HEK293 (cell line): ENCODE results near the gene NFIX.

Experiments used
- CTCF ChIA-PET: fragments of 350-600 bp; formaldehyde crosslinking; extraction: SDS; loops from one replicate; lab custom pipeline; 2021; ENCODE audit warnings: antibody characterized with exemption; lab: Yijun Ruan, JAX
- POLR2A ChIA-PET: fragments of 300-600 bp; formaldehyde crosslinking; extraction: SDS; loops from one replicate; lab custom pipeline; 2020; ENCODE audit warnings: antibody characterized with exemption, inconsistent platforms; lab: Yijun Ruan, JAX
- H3K27ac ChIP-seq: fragments of 200-500 bp; sonication (Bioruptor generic); 2 replicates; pipeline ENCODE4 v1.5.1; 2014; ENCODE audit warnings: low read depth, low read length, control low read depth, inconsistent platforms; ENCODE audit errors: extremely low read depth
- H3K36me3 ChIP-seq, 2 experiments: fragments of 200-500 bp in 1 of 2; sonication (Bioruptor generic) in 1 of 2; 1 replicate in 1 of 2; 2 replicates in 1 of 2; pipeline ENCODE4 v1.5.1; 2014 to 2017; ENCODE audit warnings: inconsistent platforms in 2 of 2, low read length in 2 of 2; ENCODE audit not compliant: control insufficient read depth in 2 of 2, insufficient read depth in 1 of 2
- H3K4me1 ChIP-seq: fragments of 200-500 bp; sonication (Bioruptor generic); 2 replicates; pipeline ENCODE4 v1.5.1; 2014; ENCODE audit warnings: mild to moderate bottlenecking, low read length, inconsistent platforms; ENCODE audit not compliant: control insufficient read depth, insufficient read depth
- H3K4me3 ChIP-seq: 2 replicates; pipeline ENCODE4 v1.5.1; 2011; ENCODE audit warnings: low read depth, mild to moderate bottlenecking, control low read depth, low read length, moderate library complexity
- H3K9me3 ChIP-seq: fragments of 200-500 bp; sonication (Bioruptor generic); 2 replicates; pipeline ENCODE4 v1.5.1; 2014; ENCODE audit warnings: low read depth, low read length, inconsistent platforms; ENCODE audit not compliant: control insufficient read depth, insufficient read depth
- KLF1 ChIP-seq: fragments of 450-650 bp; formaldehyde crosslinking; IDR thresholded peaks from 2 replicates; pipeline ENCODE4 v1.5.1; 2016; ENCODE audit warnings: missing biosample characterization, missing genetic modification characterization
- KLF10 ChIP-seq: fragments of 450-650 bp; IDR thresholded peaks from 2 replicates; pipeline ENCODE4 v1.5.1; 2018; ENCODE audit warnings: missing biosample characterization, mild to moderate bottlenecking, missing genetic modification characterization
- MZF1 ChIP-seq: fragments of 450-650 bp; formaldehyde crosslinking; IDR thresholded peaks from 2 replicates; pipeline ENCODE4 v1.5.1; 2017; ENCODE audit warnings: missing biosample characterization, missing genetic modification characterization, borderline replicate concordance
- ZFP41 ChIP-seq: fragments of 450-650 bp; formaldehyde crosslinking; IDR thresholded peaks from 2 replicates; pipeline ENCODE4 v1.5.1; 2016; ENCODE audit warnings: missing biosample characterization, missing genetic modification characterization, borderline replicate concordance
- ZIC2 ChIP-seq: fragments of 450-650 bp; formaldehyde crosslinking; IDR thresholded peaks from 2 replicates; pipeline ENCODE4 v1.5.1; 2016; ENCODE audit warnings: missing biosample characterization, missing genetic modification characterization
- ZNF302 ChIP-seq: fragments of 450-650 bp; formaldehyde crosslinking; IDR thresholded peaks from 2 replicates; pipeline ENCODE4 v1.5.1; 2016; ENCODE audit warnings: missing biosample characterization, missing genetic modification characterization, low read depth
- ZNF391 ChIP-seq: fragments of 450-650 bp; formaldehyde crosslinking; IDR thresholded peaks from 2 replicates; pipeline ENCODE4 v1.5.1; 2016; ENCODE audit warnings: low read depth, missing biosample characterization, missing genetic modification characterization, borderline replicate concordance
- ZNF600 ChIP-seq: fragments of 450-650 bp; formaldehyde crosslinking; IDR thresholded peaks from 2 replicates; pipeline ENCODE4 v1.5.1; 2016; ENCODE audit warnings: missing biosample characterization, missing genetic modification characterization
- TF ChIP-seq, protein P1 (sequence below): fragments of 450-650 bp; formaldehyde crosslinking; IDR thresholded peaks from 2 replicates; pipeline ENCODE4 v1.5.1; 2016; ENCODE audit warnings: missing biosample characterization, missing genetic modification characterization, borderline replicate concordance
- TF ChIP-seq, protein P2 (sequence below): fragments of 450-650 bp; formaldehyde crosslinking; IDR thresholded peaks from 2 replicates; pipeline ENCODE4 v1.5.1; 2017; ENCODE audit warnings: missing biosample characterization, missing genetic modification characterization
- TF ChIP-seq, protein P3 (sequence below): fragments of 450-650 bp; formaldehyde crosslinking; IDR thresholded peaks from 2 replicates; pipeline ENCODE4 v1.5.1; 2016; ENCODE audit warnings: missing biosample characterization, missing genetic modification characterization
- TF ChIP-seq, protein P4 (sequence below): fragments of 450-650 bp; formaldehyde crosslinking; IDR thresholded peaks from 2 replicates; pipeline ENCODE4 v1.5.1; 2016; ENCODE audit warnings: missing biosample characterization, missing genetic modification characterization
- TF ChIP-seq, protein P5 (sequence below): fragments of 450-650 bp; formaldehyde crosslinking; IDR thresholded peaks from 2 replicates; pipeline ENCODE4 v1.5.1; 2016; ENCODE audit warnings: missing biosample characterization, missing genetic modification characterization
- TF ChIP-seq, protein P6 (sequence below): fragments of 450-650 bp; formaldehyde crosslinking; IDR thresholded peaks from 2 replicates; pipeline ENCODE4 v1.5.1; 2016; ENCODE audit warnings: missing biosample characterization, missing genetic modification characterization
- TF ChIP-seq, protein P7 (sequence below): fragments of 450-650 bp; formaldehyde crosslinking; IDR thresholded peaks from 2 replicates; pipeline ENCODE4 v1.5.1; 2017; ENCODE audit warnings: missing biosample characterization, missing genetic modification characterization

The NFIX gene

DNA sequence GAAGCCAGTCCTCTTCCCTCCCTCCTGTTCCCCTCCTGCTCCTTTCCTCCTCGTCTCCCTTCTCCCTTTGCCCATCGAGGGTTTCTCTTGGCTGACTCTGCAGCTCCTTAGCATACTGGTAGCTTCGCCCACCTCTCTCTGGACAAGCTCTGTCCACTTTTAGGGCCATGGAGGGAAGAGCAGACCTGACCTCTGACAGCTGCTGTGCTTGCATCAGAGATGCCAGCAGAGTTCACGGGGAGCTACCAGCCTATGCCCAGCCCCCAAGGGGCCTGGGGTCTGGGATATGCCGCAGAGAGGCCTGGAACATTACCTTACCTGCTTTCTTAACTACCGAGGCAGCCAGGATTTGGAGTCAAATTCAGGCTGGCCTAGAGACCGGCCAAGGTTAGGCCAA is 87.7 kb downstream of the NFIX start:
- TF ChIP-seq KLF10 (tag by site-specific recombination) (no peak), ZNF302 (tag by site-specific recombination) (no peak)
- TF ChIP-seq, protein P1, sequence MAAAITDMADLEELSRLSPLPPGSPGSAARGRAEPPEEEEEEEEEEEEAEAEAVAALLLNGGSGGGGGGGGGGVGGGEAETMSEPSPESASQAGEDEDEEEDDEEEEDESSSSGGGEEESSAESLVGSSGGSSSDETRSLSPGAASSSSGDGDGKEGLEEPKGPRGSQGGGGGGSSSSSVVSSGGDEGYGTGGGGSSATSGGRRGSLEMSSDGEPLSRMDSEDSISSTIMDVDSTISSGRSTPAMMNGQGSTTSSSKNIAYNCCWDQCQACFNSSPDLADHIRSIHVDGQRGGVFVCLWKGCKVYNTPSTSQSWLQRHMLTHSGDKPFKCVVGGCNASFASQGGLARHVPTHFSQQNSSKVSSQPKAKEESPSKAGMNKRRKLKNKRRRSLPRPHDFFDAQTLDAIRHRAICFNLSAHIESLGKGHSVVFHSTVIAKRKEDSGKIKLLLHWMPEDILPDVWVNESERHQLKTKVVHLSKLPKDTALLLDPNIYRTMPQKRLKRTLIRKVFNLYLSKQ (tag by site-specific recombination) = no peak

DNA sequence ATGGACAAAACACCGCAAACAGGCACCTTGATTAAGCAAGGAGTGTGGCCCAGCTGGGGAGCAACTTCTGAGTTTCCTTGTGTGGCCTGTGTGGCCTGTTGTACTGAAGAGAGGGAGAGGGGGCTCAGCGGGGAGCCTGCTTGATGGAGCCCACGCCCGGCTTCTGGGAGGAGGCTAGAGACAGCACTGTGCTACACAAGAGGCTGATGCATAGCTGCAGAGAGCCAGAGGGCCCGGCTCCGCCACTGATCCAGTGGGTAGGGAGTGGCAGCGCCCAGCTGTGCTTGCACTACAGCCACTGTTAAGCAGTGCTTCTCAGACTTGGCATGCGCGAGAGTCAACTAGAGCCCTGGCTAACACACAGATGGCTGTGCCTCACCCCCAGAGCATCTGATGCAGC is 88.4 kb downstream of the NFIX start:
- Histone ChIP-seq H3K4me3 (no peak overlapping the region), H3K9me3 (no peaks in the 10 kb centered on the region)
- TF ChIP-seq ZFP41 (tag by site-specific recombination) (no peak), KLF1 (tag by site-specific recombination) (peak; percentile 65), ZNF600 (tag by site-specific recombination) (0 out of 2 replicates have a peak, but pooled peaks have one; percentile 15), ZNF391 (tag by site-specific recombination) (no peak), ZIC2 (tag by site-specific recombination) (peak; percentile 59)
- TF ChIP-seq, protein P2, sequence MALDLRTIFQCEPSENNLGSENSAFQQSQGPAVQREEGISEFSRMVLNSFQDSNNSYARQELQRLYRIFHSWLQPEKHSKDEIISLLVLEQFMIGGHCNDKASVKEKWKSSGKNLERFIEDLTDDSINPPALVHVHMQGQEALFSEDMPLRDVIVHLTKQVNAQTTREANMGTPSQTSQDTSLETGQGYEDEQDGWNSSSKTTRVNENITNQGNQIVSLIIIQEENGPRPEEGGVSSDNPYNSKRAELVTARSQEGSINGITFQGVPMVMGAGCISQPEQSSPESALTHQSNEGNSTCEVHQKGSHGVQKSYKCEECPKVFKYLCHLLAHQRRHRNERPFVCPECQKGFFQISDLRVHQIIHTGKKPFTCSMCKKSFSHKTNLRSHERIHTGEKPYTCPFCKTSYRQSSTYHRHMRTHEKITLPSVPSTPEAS (tag by site-specific recombination) = no peak
- TF ChIP-seq, protein P3, sequence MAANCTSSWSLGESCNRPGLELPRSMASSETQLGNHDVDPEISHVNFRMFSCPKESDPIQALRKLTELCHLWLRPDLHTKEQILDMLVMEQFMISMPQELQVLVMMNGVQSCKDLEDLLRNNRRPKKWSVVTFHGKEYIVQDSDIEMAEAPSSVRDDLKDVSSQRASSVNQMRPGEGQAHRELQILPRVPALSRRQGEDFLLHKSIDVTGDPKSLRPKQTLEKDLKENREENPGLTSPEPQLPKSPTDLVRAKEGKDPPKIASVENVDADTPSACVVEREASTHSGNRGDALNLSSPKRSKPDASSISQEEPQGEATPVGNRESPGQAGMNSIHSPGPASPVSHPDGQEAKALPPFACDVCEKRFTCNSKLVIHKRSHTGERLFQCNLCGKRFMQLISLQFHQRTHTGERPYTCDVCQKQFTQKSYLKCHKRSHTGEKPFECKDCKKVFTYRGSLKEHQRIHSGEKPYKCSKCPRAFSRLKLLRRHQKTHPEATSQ (tag by site-specific recombination) = no peak
- TF ChIP-seq, protein P4, sequence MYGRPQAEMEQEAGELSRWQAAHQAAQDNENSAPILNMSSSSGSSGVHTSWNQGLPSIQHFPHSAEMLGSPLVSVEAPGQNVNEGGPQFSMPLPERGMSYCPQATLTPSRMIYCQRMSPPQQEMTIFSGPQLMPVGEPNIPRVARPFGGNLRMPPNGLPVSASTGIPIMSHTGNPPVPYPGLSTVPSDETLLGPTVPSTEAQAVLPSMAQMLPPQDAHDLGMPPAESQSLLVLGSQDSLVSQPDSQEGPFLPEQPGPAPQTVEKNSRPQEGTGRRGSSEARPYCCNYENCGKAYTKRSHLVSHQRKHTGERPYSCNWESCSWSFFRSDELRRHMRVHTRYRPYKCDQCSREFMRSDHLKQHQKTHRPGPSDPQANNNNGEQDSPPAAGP (tag by site-specific recombination) = peak; percentile 41; the same call in 1 of the 2 replicates
- TF ChIP-seq, protein P5, sequence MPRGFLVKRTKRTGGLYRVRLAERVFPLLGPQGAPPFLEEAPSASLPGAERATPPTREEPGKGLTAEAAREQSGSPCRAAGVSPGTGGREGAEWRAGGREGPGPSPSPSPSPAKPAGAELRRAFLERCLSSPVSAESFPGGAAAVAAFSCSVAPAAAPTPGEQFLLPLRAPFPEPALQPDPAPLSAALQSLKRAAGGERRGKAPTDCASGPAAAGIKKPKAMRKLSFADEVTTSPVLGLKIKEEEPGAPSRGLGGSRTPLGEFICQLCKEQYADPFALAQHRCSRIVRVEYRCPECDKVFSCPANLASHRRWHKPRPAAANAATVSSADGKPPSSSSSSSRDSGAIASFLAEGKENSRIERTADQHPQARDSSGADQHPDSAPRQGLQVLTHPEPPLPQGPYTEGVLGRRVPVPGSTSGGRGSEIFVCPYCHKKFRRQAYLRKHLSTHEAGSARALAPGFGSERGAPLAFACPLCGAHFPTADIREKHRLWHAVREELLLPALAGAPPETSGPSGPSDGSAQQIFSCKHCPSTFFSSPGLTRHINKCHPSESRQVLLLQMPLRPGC (tag by site-specific recombination) = no peak
- TF ChIP-seq, all 188 proteins: peak for 4
- ChIA-PET POLR2A (no interaction called here), CTCF (interaction anchor here (1.7 to 5.9 kb wide), 4 partner anchors 10 to 118 kb away, joined by 6 to 41 read pairs (median 10); no protein-coding TSS in a partner anchor)
- no peak overlapping the region for H3K27ac ChIP-seq
- H3K4me1 ChIP-seq = peaks cover 12% of the 10 kb centered on the region
- H3K36me3 ChIP-seq = no peaks in the 10 kb centered on the region; a peak in 1 of 3 replicates

More for the DNA sequence above, 87.7 kb downstream of the NFIX start:
- H3K4me3 ChIP-seq = no peak overlapping the region
- ChIA-PET POLR2A (no interaction called here), CTCF (interaction anchor here (0.6 to 5.9 kb wide), 6 partner anchors 11 to 118 kb away, joined by 3 to 41 read pairs (median 8); no protein-coding TSS in a partner anchor)
- no peaks in the 10 kb centered on the region; a peak in 1 of 3 replicates for H3K36me3 ChIP-seq
- H3K4me1 ChIP-seq = peaks cover 14% of the 10 kb centered on the region
- H3K9me3 ChIP-seq = no peaks in the 10 kb centered on the region
- no peak overlapping the region for H3K27ac ChIP-seq

DNA sequence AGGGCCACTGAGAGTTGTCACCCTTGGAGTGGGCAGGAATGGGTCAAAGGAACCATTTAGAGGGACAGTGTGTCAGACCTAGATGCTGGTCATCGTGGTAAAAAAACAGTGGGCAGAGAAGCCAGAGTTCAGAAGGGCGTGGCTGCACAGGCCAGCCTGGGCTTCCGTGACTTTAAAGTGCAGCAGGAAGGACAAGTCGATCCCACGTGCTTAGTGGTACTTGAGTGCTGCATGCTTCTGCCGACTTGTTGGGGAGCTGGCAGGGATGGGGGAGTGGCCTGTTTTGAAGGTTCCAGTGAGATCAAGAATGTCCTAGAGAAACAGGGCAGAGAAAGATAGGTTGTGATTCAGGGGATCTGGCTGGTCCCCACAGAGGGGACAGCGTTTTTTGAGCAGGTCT is 90.4 kb downstream of the NFIX start:
- CTCF ChIA-PET = interaction anchor here (0.5 to 5.9 kb wide), 9 partner anchors 8 to 120 kb away, joined by 3 to 41 read pairs (median 4); no protein-coding TSS in a partner anchor
- TF ChIP-seq, protein P6, sequence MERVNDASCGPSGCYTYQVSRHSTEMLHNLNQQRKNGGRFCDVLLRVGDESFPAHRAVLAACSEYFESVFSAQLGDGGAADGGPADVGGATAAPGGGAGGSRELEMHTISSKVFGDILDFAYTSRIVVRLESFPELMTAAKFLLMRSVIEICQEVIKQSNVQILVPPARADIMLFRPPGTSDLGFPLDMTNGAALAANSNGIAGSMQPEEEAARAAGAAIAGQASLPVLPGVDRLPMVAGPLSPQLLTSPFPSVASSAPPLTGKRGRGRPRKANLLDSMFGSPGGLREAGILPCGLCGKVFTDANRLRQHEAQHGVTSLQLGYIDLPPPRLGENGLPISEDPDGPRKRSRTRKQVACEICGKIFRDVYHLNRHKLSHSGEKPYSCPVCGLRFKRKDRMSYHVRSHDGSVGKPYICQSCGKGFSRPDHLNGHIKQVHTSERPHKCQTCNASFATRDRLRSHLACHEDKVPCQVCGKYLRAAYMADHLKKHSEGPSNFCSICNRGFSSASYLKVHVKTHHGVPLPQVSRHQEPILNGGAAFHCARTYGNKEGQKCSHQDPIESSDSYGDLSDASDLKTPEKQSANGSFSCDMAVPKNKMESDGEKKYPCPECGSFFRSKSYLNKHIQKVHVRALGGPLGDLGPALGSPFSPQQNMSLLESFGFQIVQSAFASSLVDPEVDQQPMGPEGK (tag by site-specific recombination) = no peak
- TF ChIP-seq, protein P7, sequence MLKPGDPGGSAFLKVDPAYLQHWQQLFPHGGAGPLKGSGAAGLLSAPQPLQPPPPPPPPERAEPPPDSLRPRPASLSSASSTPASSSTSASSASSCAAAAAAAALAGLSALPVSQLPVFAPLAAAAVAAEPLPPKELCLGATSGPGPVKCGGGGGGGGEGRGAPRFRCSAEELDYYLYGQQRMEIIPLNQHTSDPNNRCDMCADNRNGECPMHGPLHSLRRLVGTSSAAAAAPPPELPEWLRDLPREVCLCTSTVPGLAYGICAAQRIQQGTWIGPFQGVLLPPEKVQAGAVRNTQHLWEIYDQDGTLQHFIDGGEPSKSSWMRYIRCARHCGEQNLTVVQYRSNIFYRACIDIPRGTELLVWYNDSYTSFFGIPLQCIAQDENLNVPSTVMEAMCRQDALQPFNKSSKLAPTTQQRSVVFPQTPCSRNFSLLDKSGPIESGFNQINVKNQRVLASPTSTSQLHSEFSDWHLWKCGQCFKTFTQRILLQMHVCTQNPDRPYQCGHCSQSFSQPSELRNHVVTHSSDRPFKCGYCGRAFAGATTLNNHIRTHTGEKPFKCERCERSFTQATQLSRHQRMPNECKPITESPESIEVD (tag by site-specific recombination) = no peak
- TF ChIP-seq MZF1 = no peak

More for the DNA sequence above, 90.4 kb downstream of the NFIX start:
- Histone ChIP-seq H3K27ac (no peak overlapping the region), H3K36me3 (no peaks in the 10 kb centered on the region; a peak in 1 of 3 replicates), H3K4me3 (no peak overlapping the region), H3K4me1 (no peaks in the 10 kb centered on the region), H3K9me3 (no peaks in the 10 kb centered on the region)
- POLR2A ChIA-PET = interaction anchor here (0.7 kb wide), 1 partner anchor 249 kb away, joined by 3 read pairs; no protein-coding TSS in a partner anchor
